OCI-LY1 (cell line): ENCODE measurements around the gene ZDHHC14.

ENCODE experiments used
- CTCF ChIP-seq: fragments of 200-600 bp; sonication (generic), shearing (Covaris generic); IDR thresholded peaks from 2 replicates; pipeline ENCODE4 v1.5.1; 2017; ENCODE audit warnings: mild to moderate bottlenecking, antibody characterized with exemption, low read length, moderate library complexity, mixed read lengths
- EZH2 ChIP-seq: fragments of 200-600 bp; sonication (generic), shearing (Covaris generic); IDR thresholded peaks from 2 replicates; pipeline ENCODE4 v1.8.0; 2017; ENCODE audit warnings: borderline replicate concordance, mixed run types, mild to moderate bottlenecking, antibody characterized with exemption, low read length, moderate library complexity, mixed read lengths

- TF ChIP-seq CTCF (no peak), EZH2 (no peak)
Measured at GRCh38 chr6:157645201-157645795, 264.3 kb downstream of the ZDHHC14 start.
